ENCODE measurements around the gene DGKQ. TPM values are rescaled to one million over a fixed set of nuclear protein-coding genes. Genes with fewer than 3 reads are reported as not detected.

The DGKQ gene
- total and polyA plus RNA-seq, 2 experiments from 2014 or later = 4.0 to 22.4 TPM

GRCh38 chr4:911221-911751 lies 62.1 kb downstream of the DGKQ start (continued):
- TF ChIP-seq ZNF462 (CRISPR knock-in tag; IDR thresholded peaks at IDR 0.05) = no peak
- no peak for TF ChIP-seq ZNF114 (CRISPR knock-in tag; IDR thresholded peaks at IDR 0.05)
- TF ChIP-seq CREB1 (CRISPR knock-in tag; IDR thresholded peaks at IDR 0.05; ENCODE audit: low read depth) = no peak
- no peak for TF ChIP-seq REST (IDR thresholded peaks at IDR 0.05; ENCODE audit: unreplicated experiment)
- no peak for TF ChIP-seq POLR2AphosphoS5 (IDR thresholded peaks at IDR 0.05; ENCODE audit: low read depth)
- no peak for TF ChIP-seq STAT1 (IDR thresholded peaks at IDR 0.05; ENCODE audit: unreplicated experiment)

Measured in GM23338 (cell line).